Gastroesophageal sphincter (tissue), 3 donors: ENCODE results near the gene FGF1.

ENCODE experiments used
- CTCF ChIP-seq, 4 experiments: fragments of 200-600 bp in 2 of 4; fragments of 450-650 bp in 2 of 4; sonication (generic) in 1 of 4; IDR thresholded peaks; one replicate each; pipeline ENCODE4 v1.5.1; 2017 to 2019; ENCODE audit warnings: antibody characterized with exemption in 4 of 4, mild to moderate bottlenecking in 2 of 4, moderate library complexity in 2 of 4
- EP300 ChIP-seq: sonication (generic); formaldehyde crosslinking; IDR thresholded peaks from one replicate; pipeline ENCODE4 v1.6.1; 2017; ENCODE audit warnings: antibody characterized with exemption, mild to moderate bottlenecking
- POLR2A ChIP-seq, 2 donors: fragments of 450-650 bp; IDR thresholded peaks; one replicate each; pipeline ENCODE4 v1.6.1; 2017; ENCODE audit warnings: antibody characterized with exemption in 2 of 2, mild to moderate bottlenecking in 2 of 2, moderate library complexity in 1 of 2

GRCh38 chr5:142722896-142723295 is 37.0 kb upstream of the FGF1 start:
- no peak for TF ChIP-seq CTCF (IDR thresholded peaks at IDR 0.05)
- TF ChIP-seq POLR2A (IDR thresholded peaks at IDR 0.05), result no peak
- TF ChIP-seq EP300, result no peak
